SU-DHL-6 (cell line): Measurements from ENCODE around the gene DOCK9.
"Not testable (repeated sequence)": the region's sequence is repeated elsewhere in the genome, so short reads cannot be mapped to it uniquely, and the experiment has no call there.

Experiments used
- H2AFZ ChIP-seq: fragments of 200-600 bp; sonication (generic); 2 replicates; pipeline ENCODE4 v1.6.1; 2014; ENCODE audit warnings: low read depth, mild to moderate bottlenecking, moderate library complexity, mixed read lengths, antibody characterized with exemption, low read length; ENCODE audit not compliant: severe bottlenecking
- H3F3A ChIP-seq: fragments of 200-600 bp; shearing (Covaris generic); 2 replicates; pipeline ENCODE4 v1.6.0; 2016; ENCODE audit warnings: antibody characterized with exemption, mild to moderate bottlenecking; ENCODE audit not compliant: insufficient read depth
- H3K27ac ChIP-seq: fragments of 200-600 bp; sonication (generic); 2 replicates; pipeline ENCODE4 v1.5.1; 2016; ENCODE audit warnings: low read depth, mild to moderate bottlenecking, low read length, moderate library complexity, mixed read lengths
- H3K27me3 ChIP-seq: fragments of 200-600 bp; sonication (generic), shearing (Covaris generic); 2 replicates; pipeline ENCODE4 v1.6.0; 2014; ENCODE audit warnings: mild to moderate bottlenecking, low read length
- H3K36me3 ChIP-seq: fragments of 200-600 bp; sonication (generic); 2 replicates; pipeline ENCODE4 v1.6.1; 2014; ENCODE audit warnings: mild to moderate bottlenecking, low read length, mixed read lengths
- H3K4me2 ChIP-seq: fragments of 300-600, 200-600 bp; shearing (Covaris generic), sonication (generic); 2 replicates; pipeline ENCODE4 v1.6.0; 2014; ENCODE audit warnings: low read length, low read depth, mild to moderate bottlenecking; ENCODE audit not compliant: poor library complexity, severe bottlenecking
- H3K4me3 ChIP-seq: fragments of 200-600 bp; sonication (generic); 2 replicates; pipeline ENCODE4 v1.5.1; 2014; ENCODE audit warnings: antibody characterized with exemption, low read length, mild to moderate bottlenecking, mixed read lengths; ENCODE audit not compliant: insufficient read depth, poor library complexity, severe bottlenecking
- H3K79me2 ChIP-seq: fragments of 200-600 bp; sonication (generic); 2 replicates; pipeline ENCODE4 v1.6.1; 2014; ENCODE audit warnings: mild to moderate bottlenecking, low read length, moderate library complexity; ENCODE audit not compliant: insufficient read depth
- H3K9ac ChIP-seq: fragments of 200-600 bp; sonication (generic); 2 replicates; pipeline ENCODE4 v1.7.0; 2014; ENCODE audit warnings: mild to moderate bottlenecking, low read length
- H3K9me2 ChIP-seq: fragments of 200-600 bp; sonication (generic); replicated peaks from 2 replicates; pipeline ENCODE4 v1.6.1; 2014; ENCODE audit warnings: low read length; ENCODE audit not compliant: insufficient read depth
- H3K9me3 ChIP-seq: fragments of 200-600 bp; sonication (generic); 2 replicates; pipeline ENCODE4 v1.6.1; 2014; ENCODE audit warnings: low read length, mixed read lengths; ENCODE audit not compliant: insufficient read depth
- H4K20me1 ChIP-seq: fragments of 200-600 bp; sonication (generic); 2 replicates; pipeline ENCODE4 v1.6.1; 2014; ENCODE audit warnings: low read depth, mild to moderate bottlenecking, antibody characterized with exemption, low read length, moderate library complexity, mixed read lengths
- CTCF ChIP-seq: fragments of 200-600 bp; sonication (generic); IDR thresholded peaks from one replicate; pipeline ENCODE4 v1.5.1; 2017; ENCODE audit warnings: antibody characterized with exemption, mild to moderate bottlenecking, low read length, moderate library complexity; ENCODE audit not compliant: insufficient read depth, poor library complexity, severe bottlenecking
- EZH2phosphoT487 ChIP-seq: fragments of 200-600 bp; sonication (generic), shearing (Covaris generic); conservative IDR thresholded peaks from 2 replicates; pipeline ENCODE4 v1.6.1; 2018; ENCODE audit warnings: mild to moderate bottlenecking, antibody characterized with exemption, low read length, moderate library complexity, mixed read lengths

DOCK9 gene

GRCh38 chr13:98896083-98896867 lies 81.6 kb downstream of the DOCK9 start:
- Histone ChIP-seq H3K36me3 (no peaks in the 10 kb centered on the region), H3K9me2 (no peaks in the 10 kb centered on the region), H3K4me2 (no peak overlapping the region), H3K27me3 (no peaks in the 10 kb centered on the region), H2AFZ (no peak overlapping the region), H4K20me1 (no peaks in the 10 kb centered on the region), H3K4me3 (no peak overlapping the region), H3K27ac (no peak overlapping the region), H3F3A (no peaks in the 10 kb centered on the region), H3K9me3 (no peaks in the 10 kb centered on the region), H3K9ac (no peak overlapping the region), H3K79me2 (no peaks in the 10 kb centered on the region)
- TF ChIP-seq CTCF (no peak), EZH2phosphoT487 (no peak)

- H3K79me2 ChIP-seq, H3K4me2 ChIP-seq, H4K20me1 ChIP-seq, H3F3A ChIP-seq, H3K9ac ChIP-seq, H3K9me3 ChIP-seq, H3K4me3 ChIP-seq, H3K27me3 ChIP-seq, H3K9me2 ChIP-seq, H3K27ac ChIP-seq, H3K36me3 ChIP-seq, H2AFZ ChIP-seq: not testable (repeated sequence)
Measured at GRCh38 chr13:98894814-98895213, 83.0 kb downstream of the DOCK9 start.

- Histone ChIP-seq H3K4me2 (no peak overlapping the region), H3K9me2 (no peaks in the 10 kb centered on the region), H3K79me2 (no peaks in the 10 kb centered on the region), H2AFZ (no peak overlapping the region), H3K27me3 (no peaks in the 10 kb centered on the region), H3K9ac (no peak overlapping the region), H3K4me3 (no peak overlapping the region), H3K9me3 (no peaks in the 10 kb centered on the region), H4K20me1 (no peaks in the 10 kb centered on the region), H3K27ac (no peak overlapping the region), H3K36me3 (no peaks in the 10 kb centered on the region), H3F3A (no peaks in the 10 kb centered on the region)
- TF ChIP-seq EZH2phosphoT487 = no peak
- TF ChIP-seq CTCF = no peak
Measured at GRCh38 chr13:98893371-98893770, 84.5 kb downstream of the DOCK9 start.

DNA sequence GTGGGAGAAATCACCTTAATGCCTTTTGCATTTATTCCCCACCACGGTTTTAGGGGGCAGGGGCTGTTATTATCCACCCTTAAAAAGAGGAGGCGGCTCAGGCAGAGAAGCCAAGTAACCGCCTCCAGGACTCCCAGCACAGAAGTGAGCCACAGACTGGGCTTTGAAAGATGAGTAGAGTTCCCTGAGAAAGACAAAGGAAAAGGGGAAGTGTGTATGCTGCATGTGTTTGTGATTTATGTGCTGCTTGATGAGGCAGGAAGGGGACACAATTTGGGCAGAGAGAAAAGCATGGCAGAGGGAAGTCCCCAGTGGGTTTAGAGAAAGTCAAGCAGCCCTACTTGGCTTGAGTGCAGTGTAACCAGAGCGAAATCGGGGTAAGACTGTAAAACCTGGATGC lies 85.0 kb downstream of the DOCK9 start:
- H3K79me2 ChIP-seq = no peaks in the 10 kb centered on the region
- no peak overlapping the region for H2AFZ ChIP-seq
- H3K27ac ChIP-seq = no peak overlapping the region
- no peaks in the 10 kb centered on the region for H3K36me3 ChIP-seq
- H3K4me2 ChIP-seq = no peak overlapping the region
- H3K27me3 ChIP-seq = no peaks in the 10 kb centered on the region
- H3F3A ChIP-seq = no peaks in the 10 kb centered on the region
- TF ChIP-seq EZH2phosphoT487 (no peak), CTCF (no peak)
- no peaks in the 10 kb centered on the region for H4K20me1 ChIP-seq
- no peak overlapping the region for H3K4me3 ChIP-seq
- H3K9me2 ChIP-seq = no peaks in the 10 kb centered on the region
- no peaks in the 10 kb centered on the region for H3K9me3 ChIP-seq
- H3K9ac ChIP-seq = no peak overlapping the region
